HepG2 (cell line): Measurements from ENCODE around the gene CALML6. TPM values are rescaled to one million over a fixed set of nuclear protein-coding genes. Genes with fewer than 3 reads are reported as not detected.

Experiments
- CHD2 ChIP-seq: IDR thresholded peaks from 2 replicates; pipeline ENCODE4 v1.6.1; 2011; ENCODE audit warnings: low read depth, low read length, improper control_type of control experiment
- HMG20B ChIP-seq: conservative IDR thresholded peaks from 2 replicates; pipeline ENCODE4 v1.6.1; 2016; ENCODE audit warnings: missing genetic modification reagents, missing compliant biosample characterization
- IRF9 ChIP-seq: sonication (generic); formaldehyde crosslinking; IDR thresholded peaks from 2 replicates; pipeline ENCODE4 v1.8.0; 2022; ENCODE audit warnings: missing genetic modification reagents, mild to moderate bottlenecking, borderline replicate concordance
- KLF12 ChIP-seq: sonication (generic); formaldehyde crosslinking; IDR thresholded peaks from 2 replicates; pipeline ENCODE4 v1.4.0; 2020; ENCODE audit warnings: missing genetic modification reagents, borderline replicate concordance
- MED1 ChIP-seq: sonication (generic); formaldehyde crosslinking; IDR thresholded peaks from 2 replicates; pipeline ENCODE4 v1.4.0; 2020; ENCODE audit warnings: missing genetic modification reagents
- MED8 ChIP-seq: sonication (generic); formaldehyde crosslinking; IDR thresholded peaks from 2 replicates; pipeline ENCODE4 v1.8.1; 2023; ENCODE audit warnings: mild to moderate bottlenecking, missing genetic modification reagents; ENCODE audit not compliant: insufficient replicate concordance
- RERE ChIP-seq: IDR thresholded peaks from 2 replicates; pipeline ENCODE4 v1.6.1; 2016; ENCODE audit warnings: low read depth, missing genetic modification reagents, missing compliant biosample characterization
- SRF ChIP-seq: IDR thresholded peaks from 2 replicates; pipeline ENCODE4 v1.6.1; 2011; ENCODE audit warnings: mild to moderate bottlenecking, low read depth, low read length, moderate library complexity
- ZNF276 ChIP-seq: sonication (generic); formaldehyde crosslinking; IDR thresholded peaks from 2 replicates; pipeline ENCODE4 v1.4.0; 2020; ENCODE audit warnings: mild to moderate bottlenecking, low read depth, missing genetic modification reagents
- ZNF503 ChIP-seq: sonication (generic); formaldehyde crosslinking; IDR thresholded peaks from 2 replicates; pipeline ENCODE4 v1.4.0; 2020; ENCODE audit warnings: missing genetic modification reagents
- ZNF646 ChIP-seq: sonication (generic); formaldehyde crosslinking; IDR thresholded peaks from 2 replicates; pipeline ENCODE4 v1.9.0; 2021; ENCODE audit warnings: mild to moderate bottlenecking, missing genetic modification reagents
- polyA plus RNA-seq, 8 experiments: library from polyadenylated mRNA; depleted of rRNA in 3 of 8; stranded (reverse) in 7 of 8; unstranded in 1 of 8; fragments of >200 nt; fragmentation: Illumina TruSeq in 4 of 8; extraction: Trizol in 4 of 8; gene quantifications; 2 replicates each; pipeline versions ENCODE4 v1.2.1 to v1.2.3, GENCODE V29; 2011 to 2016; ENCODE audit warnings: low read depth in 4 of 8, missing spikeins in 1 of 8, mixed read lengths in 1 of 8; ENCODE audit not compliant: insufficient read depth in 1 of 8
- total RNA-seq, 5 experiments: library from RNA; depleted of rRNA; stranded (reverse); fragments of >200 nt; fragmentation: Illumina TruSeq; extraction: Trizol; gene quantifications; 2 replicates each; pipeline ENCODE4 v1.2.3, GENCODE V29; 2016; ENCODE audit warnings: low read depth in 1 of 5

CALML6 gene
- total and polyA plus RNA-seq, 2 of the 13 experiments (the other 11 are each of a cell fraction or from before 2014, with no cell fraction given), result 0.11 to 0.12 TPM

GRCh38 chr1:1891349-1892078 is 23.5 kb upstream of the CALML6 start (continued):
- no peak for TF ChIP-seq ZNF503 (CRISPR knock-in tag)
- peak; percentile 47; the same call in 1 of the 2 replicates for TF ChIP-seq IRF9 (CRISPR knock-in tag)
- no peak for TF ChIP-seq SRF
- TF ChIP-seq CHD2, result no peak
- no peak for TF ChIP-seq MED8 (CRISPR knock-in tag)
- TF ChIP-seq KLF12 (CRISPR knock-in tag), result no peak
- no peak for TF ChIP-seq ZNF646
- TF ChIP-seq ZNF276 (CRISPR knock-in tag), result no peak
- no peak for TF ChIP-seq RERE
- TF ChIP-seq HMG20B (CRISPR knock-in tag), result no peak
- TF ChIP-seq MED1 (CRISPR knock-in tag), result no peak
